ENCODE data around the gene NSFL1C.

GRCh38 chr20:1422753-1423152 lies 43.9 kb downstream of the NSFL1C start:
- TF ChIP-seq POLR2A (IDR thresholded peaks at IDR 0.05) = no peak
- TF ChIP-seq CTCF (IDR thresholded peaks at IDR 0.05) = no peak
- no peak for TF ChIP-seq EP300 (IDR thresholded peaks at IDR 0.05; ENCODE audit: low read depth)
- TF ChIP-seq POLR2AphosphoS5 (IDR thresholded peaks at IDR 0.05) = no peak
